SK-N-MC (cell line): ENCODE data around the gene PREB.

Experiments used
- EZH2 ChIP-seq: fragments of 200-600 bp; sonication (generic); IDR thresholded peaks from one replicate; pipeline ENCODE4 v1.6.1; 2017; ENCODE audit warnings: antibody characterized with exemption
- FOXP2 ChIP-seq: optimal IDR thresholded peaks from 2 replicates; pipeline ENCODE3; 2011; ENCODE audit warnings: mild to moderate bottlenecking, moderate library complexity; ENCODE audit not compliant: insufficient read depth; ENCODE audit errors: extremely low read length, control extremely low read depth
- POLR2AphosphoS5 ChIP-seq: IDR thresholded peaks from 2 replicates; pipeline ENCODE4 v1.6.1; 2012; ENCODE audit warnings: mild to moderate bottlenecking, low read depth, low read length, borderline replicate concordance

DNA sequence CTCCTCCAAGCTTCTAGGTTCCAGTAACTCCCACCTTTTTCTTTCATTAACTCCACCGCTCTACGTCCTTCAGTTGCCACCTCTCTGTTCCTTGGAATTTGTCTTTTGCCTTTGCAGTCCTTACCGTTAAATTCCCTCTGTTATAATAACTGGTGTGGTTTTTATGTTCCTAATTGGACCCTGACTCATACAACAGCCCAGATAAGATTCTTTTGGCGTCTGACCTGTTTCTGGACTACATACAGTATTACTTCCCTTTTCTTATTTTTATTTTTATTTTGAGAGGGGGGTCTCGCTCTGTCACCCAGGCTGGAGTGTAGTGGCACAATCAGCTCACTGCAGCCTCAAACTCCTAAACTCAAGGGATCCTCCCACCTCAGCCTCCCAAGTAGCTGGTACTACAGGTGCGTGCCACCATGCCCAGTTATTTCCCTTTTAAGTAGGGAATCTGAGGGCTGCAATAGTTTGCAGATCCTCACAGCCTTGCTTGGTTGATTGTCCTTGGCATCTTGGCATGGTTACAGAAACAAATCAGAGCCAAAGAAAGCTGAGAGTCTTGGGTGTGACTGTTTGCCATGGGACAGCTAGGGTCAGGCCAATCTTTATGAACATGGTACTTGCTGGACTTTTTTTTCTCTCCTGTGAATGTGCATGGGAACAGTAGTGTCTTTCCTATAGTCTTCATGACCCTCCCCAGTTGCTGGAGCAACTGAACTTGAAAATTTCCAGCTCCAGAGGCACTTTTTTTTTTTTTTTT, 36.3 kb upstream of the PREB start:
- TF ChIP-seq POLR2AphosphoS5 (no peak), EZH2 (no peak), FOXP2 (no peak)
